Trophoblast cell (in vitro differentiated cells and primary cell): ENCODE results near the gene ANKRD12.

Experiments used
- DNase-seq, 2 donors: peaks; one replicate each; pipeline ENCODE4 v3.0.0-alpha.2; 2016
- H2AFZ ChIP-seq: 2 replicates; pipeline ENCODE4 v1.6.1; 2013; ENCODE audit warnings: low read length, moderate library complexity, mild to moderate bottlenecking; ENCODE audit not compliant: insufficient read depth, poor library complexity
- H2AK5ac ChIP-seq: 2 replicates; pipeline ENCODE4 v1.6.1; 2013; ENCODE audit warnings: mild to moderate bottlenecking, low read length
- H2BK120ac ChIP-seq: 2 replicates; pipeline ENCODE4 v1.6.1; 2013; ENCODE audit warnings: low read length, mild to moderate bottlenecking, moderate library complexity; ENCODE audit not compliant: insufficient read depth, poor library complexity
- H2BK12ac ChIP-seq: 2 replicates; pipeline ENCODE4 v1.6.1; 2013; ENCODE audit warnings: mild to moderate bottlenecking, low read length, moderate library complexity
- H2BK5ac ChIP-seq: 2 replicates; pipeline ENCODE4 v1.6.1; 2013; ENCODE audit warnings: low read length, low read depth, moderate library complexity, mild to moderate bottlenecking; ENCODE audit not compliant: poor library complexity
- H3K14ac ChIP-seq: 2 replicates; pipeline ENCODE4 v1.6.1; 2013; ENCODE audit warnings: mild to moderate bottlenecking, low read length
- H3K18ac ChIP-seq: 2 replicates; pipeline ENCODE4 v1.6.1; 2013; ENCODE audit warnings: mild to moderate bottlenecking, low read length
- H3K23ac ChIP-seq: 2 replicates; pipeline ENCODE4 v1.6.1; 2013; ENCODE audit warnings: low read length
- H3K27ac ChIP-seq: 2 replicates; pipeline ENCODE4 v1.5.1; 2013; ENCODE audit warnings: low read depth, mild to moderate bottlenecking, inconsistent platforms, low read length, moderate library complexity
- H3K27me3 ChIP-seq: 2 replicates; pipeline ENCODE4 v1.6.1; 2013; ENCODE audit warnings: inconsistent platforms, mild to moderate bottlenecking, low read length, moderate library complexity; ENCODE audit not compliant: insufficient read depth
- H3K36me3 ChIP-seq, 2 experiments: 1 replicate in 1 of 2; 2 replicates in 1 of 2; pipeline ENCODE4 v1.6.1; 2013; ENCODE audit warnings: low read length in 2 of 2, mild to moderate bottlenecking in 2 of 2, moderate library complexity in 1 of 2; ENCODE audit not compliant: insufficient read depth in 2 of 2, control insufficient read depth in 1 of 2
- H3K4ac ChIP-seq: 2 replicates; pipeline ENCODE4 v1.6.1; 2013; ENCODE audit warnings: low read depth, mild to moderate bottlenecking, low read length, moderate library complexity
- H3K4me1 ChIP-seq, 2 experiments: 1 replicate in 1 of 2; 2 replicates in 1 of 2; pipeline ENCODE4 v1.6.1; 2013; ENCODE audit warnings: low read length in 2 of 2, mild to moderate bottlenecking in 2 of 2, moderate library complexity in 1 of 2; ENCODE audit not compliant: insufficient read depth in 2 of 2, control insufficient read depth in 1 of 2
- H3K4me2 ChIP-seq: 2 replicates; pipeline ENCODE4 v1.6.1; 2013; ENCODE audit warnings: inconsistent platforms, mild to moderate bottlenecking, low read length, moderate library complexity
- H3K4me3 ChIP-seq: 2 replicates; pipeline ENCODE4 v1.5.1; 2013; ENCODE audit warnings: mild to moderate bottlenecking, low read depth, low read length, inconsistent platforms
- H3K79me1 ChIP-seq: one replicate; pipeline ENCODE4 v1.6.1; 2013; ENCODE audit warnings: low read length
- H3K79me2 ChIP-seq: 2 replicates; pipeline ENCODE4 v1.6.1; 2013; ENCODE audit warnings: low read length, mild to moderate bottlenecking; ENCODE audit not compliant: control insufficient read depth, insufficient read depth, poor library complexity
- H3K9ac ChIP-seq: 2 replicates; pipeline ENCODE4 v1.6.1; 2013; ENCODE audit warnings: mild to moderate bottlenecking, low read length
- H3K9me3 ChIP-seq: 2 replicates; pipeline ENCODE4 v1.6.1; 2013; ENCODE audit warnings: low read depth, mild to moderate bottlenecking, control low read depth, inconsistent platforms, low read length; ENCODE audit not compliant: insufficient read depth
- H4K12ac ChIP-seq: 2 replicates; pipeline ENCODE4 v1.6.1; 2013; ENCODE audit warnings: low read depth, mild to moderate bottlenecking, low read length, moderate library complexity
- H4K8ac ChIP-seq: 2 replicates; pipeline ENCODE4 v1.6.1; 2013; ENCODE audit warnings: low read depth, mild to moderate bottlenecking, low read length, moderate library complexity
- H4K91ac ChIP-seq: one replicate; pipeline ENCODE4 v1.6.1; 2013; ENCODE audit warnings: low read depth, mild to moderate bottlenecking, low read length, moderate library complexity
- WGBS: extraction: QIAGEN DNeasy Blood & Tissue Kit; methylation state at CpG from one replicate; pipeline ENCODE4 v1.1.7; 2013; ENCODE audit warnings: missing lambda C conversion rate; ENCODE audit not compliant: insufficient read length, insufficient coverage; ENCODE audit errors: extremely low coverage; 5-methylcytosine and 5-hydroxymethylcytosine counted together

ANKRD12 gene

DNA sequence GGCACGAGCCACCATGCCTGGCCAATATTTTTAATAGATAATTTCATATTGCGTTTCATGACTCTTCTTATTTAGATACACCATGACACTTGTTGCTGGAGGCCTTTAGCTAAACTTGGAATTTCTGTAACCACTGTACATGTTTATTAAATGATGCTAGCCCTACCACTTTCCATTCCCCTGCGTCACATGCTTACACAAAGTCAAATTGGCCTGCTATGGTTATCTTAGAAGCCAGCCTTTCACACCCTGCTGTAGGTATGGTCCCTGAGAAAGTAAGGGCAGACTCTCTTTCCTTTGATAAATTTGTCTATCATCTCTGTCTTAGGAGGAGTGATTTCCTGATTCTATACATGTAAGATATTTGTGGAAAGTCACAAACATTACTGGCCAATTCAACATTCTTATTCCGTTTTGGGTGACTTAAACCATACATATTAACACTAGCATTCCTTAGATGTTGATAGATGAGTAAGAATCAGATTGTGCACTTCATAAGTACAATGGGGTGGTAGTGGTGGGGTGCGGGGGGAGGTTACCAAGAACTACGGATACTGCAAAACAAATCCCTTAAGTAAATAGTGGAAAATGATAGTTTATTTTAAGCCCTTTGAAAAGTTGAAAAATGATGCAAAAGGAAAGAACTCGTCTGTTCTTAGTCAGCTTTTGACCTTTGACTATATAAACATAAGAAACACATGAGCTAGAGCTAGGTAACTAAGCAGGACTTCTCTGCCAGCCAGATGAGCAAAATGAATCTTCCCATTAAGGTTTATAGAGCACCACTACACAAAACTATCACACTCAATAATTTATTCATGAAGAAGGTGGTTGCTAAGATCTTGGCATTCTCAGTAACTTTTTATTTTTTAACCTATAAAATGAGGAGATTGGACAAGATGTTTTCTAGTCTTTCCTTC, 42.0 kb upstream of the ANKRD12 start:
- Histone ChIP-seq H2BK120ac (no peak overlapping the region), H2AFZ (no peak overlapping the region), H3K14ac (no peak overlapping the region), H3K79me1 (no peaks in the 10 kb centered on the region), H3K4me1 (no peaks in the 10 kb centered on the region), H3K4ac (no peak overlapping the region), H4K8ac (no peak overlapping the region), H2BK5ac (no peak overlapping the region), H3K4me2 (no peak overlapping the region), H3K27ac (no peak overlapping the region), H4K91ac (no peak overlapping the region), H3K23ac (no peak overlapping the region), H3K79me2 (no peaks in the 10 kb centered on the region), H4K12ac (no peak overlapping the region), H3K36me3 (no peaks in the 10 kb centered on the region), H3K18ac (no peak overlapping the region), H2BK12ac (no peak overlapping the region), H3K4me3 (no peak overlapping the region), H3K9me3 (no peaks in the 10 kb centered on the region), H3K27me3 (no peaks in the 10 kb centered on the region), H2AK5ac (no peak overlapping the region), H3K9ac (no peak overlapping the region)
- no CpG with 5 or more reads among the region's 7 CpGs for WGBS
- DNase-seq = peak in 1 of 2 donors; percentile 26

DNA sequence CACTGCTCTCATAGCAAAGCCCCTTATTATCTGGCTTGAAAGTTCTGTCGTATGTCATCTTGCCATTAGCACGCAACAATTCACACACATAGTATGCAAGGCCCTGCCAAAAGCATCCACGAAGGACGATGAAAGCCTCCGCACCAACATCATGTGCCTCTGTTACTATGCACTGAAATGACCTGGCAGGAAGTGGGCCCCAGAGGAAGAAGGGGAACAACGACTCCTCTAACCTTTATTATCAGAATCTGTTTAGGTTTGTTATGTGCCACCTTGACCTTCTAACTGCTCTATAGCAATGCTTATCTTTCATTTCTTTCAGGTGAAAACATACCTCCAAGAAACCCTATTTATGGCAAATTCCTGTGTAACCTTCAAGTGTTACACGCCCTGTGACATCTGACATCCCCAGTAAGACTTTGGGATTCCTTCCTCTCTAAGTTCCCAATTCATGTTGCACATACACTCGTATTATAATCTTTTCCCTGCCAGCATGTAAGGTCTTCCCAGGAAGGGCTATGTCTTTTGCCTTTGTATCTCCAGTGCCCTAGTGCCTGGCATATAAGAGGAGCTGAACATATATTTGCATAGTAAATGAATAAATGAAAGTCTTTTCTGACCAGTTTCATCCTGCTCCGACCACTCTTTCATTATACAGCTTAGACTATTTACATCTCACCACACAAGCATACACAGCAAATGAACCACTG, 41.1 kb upstream of the ANKRD12 start:
- no peaks in the 10 kb centered on the region for H3K9me3 ChIP-seq
- WGBS = no CpG with 5 or more reads among the region's 9 CpGs
- H3K79me1 ChIP-seq = no peaks in the 10 kb centered on the region
- no peak overlapping the region for H3K4ac ChIP-seq
- no peak overlapping the region for H2BK5ac ChIP-seq
- H3K36me3 ChIP-seq = no peaks in the 10 kb centered on the region
- H3K18ac ChIP-seq = no peak overlapping the region
- H3K4me1 ChIP-seq = no peaks in the 10 kb centered on the region
- H2BK120ac ChIP-seq = no peak overlapping the region
- no peak overlapping the region for H2BK12ac ChIP-seq
- no peak overlapping the region for H3K4me2 ChIP-seq
- H3K27ac ChIP-seq = no peak overlapping the region
- no peak overlapping the region for H4K91ac ChIP-seq
- no peak overlapping the region for H3K4me3 ChIP-seq
- no peak overlapping the region for H3K23ac ChIP-seq
- H3K79me2 ChIP-seq = no peaks in the 10 kb centered on the region
- H3K14ac ChIP-seq = no peak overlapping the region
- H4K12ac ChIP-seq = no peak overlapping the region
- H3K9ac ChIP-seq = no peak overlapping the region
- no peaks in the 10 kb centered on the region for H3K27me3 ChIP-seq
- no peak overlapping the region for H2AFZ ChIP-seq
- no peak overlapping the region for H2AK5ac ChIP-seq
- peak in 1 of 2 donors; percentile 20 for DNase-seq
- H4K8ac ChIP-seq = no peak overlapping the region

DNA sequence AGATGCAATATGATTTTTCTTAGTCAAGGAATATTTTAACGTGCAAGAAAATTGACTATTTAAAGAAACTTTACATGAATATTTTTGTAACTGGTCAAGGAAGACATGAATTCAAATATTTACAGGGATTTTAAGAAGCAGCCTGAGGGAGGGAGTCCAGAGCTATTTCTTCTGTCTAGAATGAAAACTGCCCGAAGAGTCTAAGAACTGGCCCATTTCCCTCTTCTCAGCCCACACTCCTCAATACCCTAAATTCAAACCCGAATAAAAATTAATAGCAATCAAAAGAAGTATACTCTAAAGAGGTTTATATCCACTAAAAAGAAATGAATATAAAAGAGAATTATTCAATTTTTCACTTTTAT, 40.6 kb upstream of the ANKRD12 start:
- H3K23ac ChIP-seq = no peak overlapping the region

DNA sequence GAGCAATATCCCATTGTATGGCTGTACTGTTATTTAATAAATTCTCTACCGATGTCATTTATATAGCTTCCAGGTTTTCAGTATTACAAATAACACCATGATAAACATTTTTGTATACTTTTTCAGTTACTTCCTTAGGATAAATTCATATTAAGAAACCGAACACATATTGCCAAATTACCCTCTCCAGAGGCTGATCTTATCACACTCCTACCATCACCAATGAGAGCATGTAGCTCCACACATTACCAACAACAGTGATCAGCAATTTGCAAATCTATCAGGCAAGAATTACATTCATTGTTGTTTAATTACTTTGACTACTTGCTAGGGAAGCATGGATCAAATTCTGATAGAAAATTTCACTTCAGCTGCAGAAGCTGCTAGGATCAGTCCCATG, 39.9 kb upstream of the ANKRD12 start:
- no peak overlapping the region for H3K4me2 ChIP-seq
- no peak for DNase-seq
- H3K18ac ChIP-seq = no peak overlapping the region
- H3K4me3 ChIP-seq = no peak overlapping the region
- H3K9me3 ChIP-seq = no peaks in the 10 kb centered on the region
- H4K91ac ChIP-seq = no peak overlapping the region
- H3K4me1 ChIP-seq = no peaks in the 10 kb centered on the region
- no peaks in the 10 kb centered on the region for H3K27me3 ChIP-seq
- no peak overlapping the region for H4K12ac ChIP-seq
- no peak overlapping the region for H2BK5ac ChIP-seq
- no peak overlapping the region for H3K4ac ChIP-seq
- no peak overlapping the region for H3K27ac ChIP-seq
- no peaks in the 10 kb centered on the region for H3K79me1 ChIP-seq
- H3K9ac ChIP-seq = no peak overlapping the region
- H3K23ac ChIP-seq = no peak overlapping the region
- H3K14ac ChIP-seq = no peak overlapping the region
- no peaks in the 10 kb centered on the region for H3K36me3 ChIP-seq
- no peak overlapping the region for H4K8ac ChIP-seq
- no peak overlapping the region for H2BK12ac ChIP-seq
- H2AK5ac ChIP-seq = no peak overlapping the region
- no peak overlapping the region for H2BK120ac ChIP-seq
- WGBS = no CpG with 5 or more reads among the region's 2 CpGs
- no peak overlapping the region for H2AFZ ChIP-seq
- no peaks in the 10 kb centered on the region for H3K79me2 ChIP-seq

More for the DNA sequence above, 40.6 kb upstream of the ANKRD12 start:
- Histone ChIP-seq H4K91ac (no peak overlapping the region), H2BK5ac (no peak overlapping the region), H3K18ac (no peak overlapping the region), H3K79me1 (no peaks in the 10 kb centered on the region), H2AK5ac (no peak overlapping the region), H4K8ac (no peak overlapping the region), H4K12ac (no peak overlapping the region), H3K79me2 (no peaks in the 10 kb centered on the region), H3K36me3 (no peaks in the 10 kb centered on the region), H3K4me3 (no peak overlapping the region), H2BK120ac (no peak overlapping the region), H3K14ac (no peak overlapping the region), H2AFZ (no peak overlapping the region), H3K27ac (no peak overlapping the region), H3K4me1 (no peaks in the 10 kb centered on the region), H2BK12ac (no peak overlapping the region), H3K4ac (no peak overlapping the region), H3K4me2 (no peak overlapping the region), H3K27me3 (no peaks in the 10 kb centered on the region), H3K9ac (no peak overlapping the region), H3K9me3 (no peaks in the 10 kb centered on the region)
- WGBS = 100% methylated on average over 1 of the region's 3 CpGs
- no peak for DNase-seq
